Heart right ventricle (tissue), 16 donors: Measurements from ENCODE around the gene HSPA12A. TPM values are rescaled to one million over a fixed set of nuclear protein-coding genes. Genes with fewer than 3 reads are reported as not detected.

ENCODE experiments used
- ATAC-seq, 8 donors: fragments of 200-7000 bp; cut with Tn5 transposase; one replicate each; pipeline ENCODE4 v1.9.1; 2020; ENCODE audit warnings: mild to moderate bottlenecking in 8 of 8, moderate library complexity in 8 of 8, moderate number of reproducible peaks in 1 of 8
- DNase-seq, 2 donors: peaks; one replicate each; pipeline ENCODE4 v3.0.0-alpha.2; 2020
- H3K27ac ChIP-seq, 10 donors: fragments of 200-600 bp; sonication (generic) in 2 of 10; one replicate each; pipeline versions ENCODE4 v1.5.0 to v1.8.0; 2020 to 2022; ENCODE audit warnings: mild to moderate bottlenecking in 3 of 10
- H3K27me3 ChIP-seq, 7 donors: fragments of 200-600 bp; one replicate each; pipeline ENCODE4 v1.8.0; 2021 to 2022; ENCODE audit warnings: mild to moderate bottlenecking in 2 of 7
- H3K36me3 ChIP-seq, 9 donors: fragments of 200-600 bp; sonication (generic) in 1 of 9; one replicate each; pipeline versions ENCODE4 v1.5.0 to v1.8.0; 2020 to 2022; ENCODE audit warnings: mild to moderate bottlenecking in 2 of 9
- H3K4me1 ChIP-seq, 9 donors: fragments of 200-600 bp; sonication (generic) in 1 of 9; one replicate each; pipeline versions ENCODE4 v1.5.0 to v1.8.0; 2020 to 2022; ENCODE audit warnings: mild to moderate bottlenecking in 4 of 9
- H3K4me3 ChIP-seq, 10 donors: fragments of 200-600 bp; sonication (generic) in 2 of 10; one replicate each; pipeline versions ENCODE4 v1.5.0 to v1.8.0; 2020 to 2022; ENCODE audit warnings: mild to moderate bottlenecking in 7 of 10, moderate library complexity in 2 of 10
- H3K9me3 ChIP-seq, 11 donors: fragments of 200-600 bp in 10 of 11; sonication (generic) in 2 of 11; one replicate each; pipeline versions ENCODE4 v1.5.0 to v1.8.0; 2013 to 2022; ENCODE audit warnings: mild to moderate bottlenecking in 2 of 11, control low read depth in 1 of 11, moderate library complexity in 1 of 11
- WGBS, 2 donors: extraction: QIAGEN DNeasy Blood & Tissue Kit; methylation state at CpG; one replicate each; pipeline ENCODE4 v1.1.7; 2013; ENCODE audit warnings: inconsistent platforms in 1 of 2; 5-methylcytosine and 5-hydroxymethylcytosine counted together
- intact Hi-C, 10 donors: fragments of 100-400 bp; cut with DNase I; formaldehyde crosslinking; loops; one replicate each; pipeline versions ENCODE4 v1.11.1 to v1.14.2; 2022
- polyA plus RNA-seq, 2 donors: library from polyadenylated mRNA; stranded (reverse); fragments of 200-250 nt; gene quantifications; one replicate each; pipeline ENCODE4 v1.2.3, GENCODE V29; 2013
- total RNA-seq, 10 donors: library from RNA; stranded (reverse); fragmentation: NEBNext Ultra II Directional in 3 of 10; extraction: Animal tissue kit (Norgen Biotek cat#: 25700) in 3 of 10; gene quantifications; one replicate each; pipeline versions ENCODE4 v1.2.1 to v1.2.4, GENCODE V29; 2021 to 2023
- TF ChIP-seq, protein P1 (sequence below), 9 donors: fragments of 200-600 bp; sonication (generic) in 2 of 9; IDR thresholded peaks; one replicate each; pipeline versions ENCODE4 v1.5.0 to v1.8.0; 2021 to 2022; ENCODE audit warnings: antibody characterized with exemption in 9 of 9, mild to moderate bottlenecking in 5 of 9, moderate library complexity in 1 of 9
- donor health status: Arrhythmogenic right ventricular cardiomyopathy.
- donor health status: ischemic (EF 13 %, LVEDD 7.1; RV severe dilation, severe dysfunction).
- donor health status: healthy with polysubstance abuse.
- donor health status: DM: no; HTN: yes; CAD: no.
- donor health status: DM: no; HTN: no; CAD: no.
- donor health status: ischemic (EF 25% LVEDD 6.9; RV normal size, moderate dysfunction).
- donor health status: ischemic (EF 25% LVEDD 5.7; RV mildly dilated, moderate dysfunction).
- donor health status: healthy.
- donor health status: DM: yes; HTN: yes; CAD: no.
- donor health status: Ischemic cardiomyopathy.
- donor health status: ischemic (EF 35%, LVEDD 5.7; RV mildly dilated, moderate dysfunction).
- donor health status: nonischemic (EF 11% LVEDD 7.7; RV severe dilation, severe dysfunction).
- donor health status: DM: yes; HTN: yes; CAD: no.
- donor health status: PGD.
- donor health status: ischemic (EF 29% LVEDD 5.4; RV normal size, mild dysfunction).
- donor health status: nonischemic (EF 23%, LVEDD 6.1; RV moderate dilation, normal function).

HSPA12A gene
- total and polyA plus RNA-seq, 12 donors = 5.1 to 18.1 (median 10.2) TPM

DNA sequence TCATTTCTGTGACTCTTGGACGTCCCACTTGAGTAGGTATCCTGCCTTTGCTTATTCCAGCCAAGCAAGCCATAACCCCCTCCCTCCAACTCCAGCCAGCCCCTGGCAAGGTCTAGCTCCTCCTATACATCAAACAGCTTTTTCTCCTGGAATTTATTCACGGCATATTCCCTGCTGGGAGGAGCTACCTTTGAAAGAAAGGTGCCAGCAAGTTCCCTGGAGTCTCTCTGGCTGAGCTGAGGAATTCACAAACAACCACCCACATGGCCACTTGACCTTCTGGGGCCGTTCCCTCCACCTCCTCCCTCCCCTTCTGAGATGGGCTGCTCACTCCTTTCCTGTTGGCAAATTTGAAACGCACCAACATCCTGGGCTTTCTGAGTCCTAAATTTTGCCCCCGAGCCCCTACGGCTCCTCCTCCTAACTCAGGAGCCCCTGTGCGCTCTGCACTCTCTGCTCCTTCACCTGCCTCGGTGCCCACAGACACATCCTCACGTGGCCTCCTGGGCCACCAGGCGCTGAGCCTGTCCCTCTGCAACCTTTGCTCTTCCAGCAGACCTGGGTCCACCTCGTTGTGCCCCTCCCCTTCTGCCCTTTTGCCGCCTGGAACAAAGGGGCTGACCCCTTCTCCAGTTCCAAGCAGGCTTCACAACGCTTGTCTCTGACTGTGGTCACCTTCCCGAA, 48.0 kb downstream of the HSPA12A start:
- Histone ChIP-seq H3K36me3 (peaks cover 0 to 11% (median 0%) of the 10 kb centered on the region in 9 donors), H3K27ac (no peak overlapping the region), H3K4me1 (peaks cover 8 to 54% (median 25%) of the 10 kb centered on the region in 9 donors), H3K4me3 (no peak overlapping the region), H3K9me3 (no peaks in the 10 kb centered on the region), H3K27me3 (no peaks in the 10 kb centered on the region)
- DNase-seq (no peak), ATAC-seq (no peak)
- TF ChIP-seq, protein P1, sequence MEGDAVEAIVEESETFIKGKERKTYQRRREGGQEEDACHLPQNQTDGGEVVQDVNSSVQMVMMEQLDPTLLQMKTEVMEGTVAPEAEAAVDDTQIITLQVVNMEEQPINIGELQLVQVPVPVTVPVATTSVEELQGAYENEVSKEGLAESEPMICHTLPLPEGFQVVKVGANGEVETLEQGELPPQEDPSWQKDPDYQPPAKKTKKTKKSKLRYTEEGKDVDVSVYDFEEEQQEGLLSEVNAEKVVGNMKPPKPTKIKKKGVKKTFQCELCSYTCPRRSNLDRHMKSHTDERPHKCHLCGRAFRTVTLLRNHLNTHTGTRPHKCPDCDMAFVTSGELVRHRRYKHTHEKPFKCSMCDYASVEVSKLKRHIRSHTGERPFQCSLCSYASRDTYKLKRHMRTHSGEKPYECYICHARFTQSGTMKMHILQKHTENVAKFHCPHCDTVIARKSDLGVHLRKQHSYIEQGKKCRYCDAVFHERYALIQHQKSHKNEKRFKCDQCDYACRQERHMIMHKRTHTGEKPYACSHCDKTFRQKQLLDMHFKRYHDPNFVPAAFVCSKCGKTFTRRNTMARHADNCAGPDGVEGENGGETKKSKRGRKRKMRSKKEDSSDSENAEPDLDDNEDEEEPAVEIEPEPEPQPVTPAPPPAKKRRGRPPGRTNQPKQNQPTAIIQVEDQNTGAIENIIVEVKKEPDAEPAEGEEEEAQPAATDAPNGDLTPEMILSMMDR (IDR thresholded peaks at IDR 0.05) = no peak
- 67 to 71% methylated on average over 14 of the region's 14 CpGs for WGBS, 2 donors
- intact Hi-C loops = loop anchor here in 5 of 10 donors (5.0 to 10.0 kb wide), 4 partner anchors 43 to 78 kb away; partner anchors contain the start of gene HSPA12A (in 3 of the 5)

- 91 to 94% methylated on average over 8 of the region's 8 CpGs for WGBS, 2 donors
- DNase-seq = no peak
- Histone ChIP-seq H3K36me3 (peaks cover 0 to 2% (median 0%) of the 10 kb centered on the region in 9 donors), H3K4me1 (peaks cover 14 to 64% (median 46%) of the 10 kb centered on the region in 9 donors), H3K4me3 (no peak overlapping the region), H3K27me3 (no peaks in the 10 kb centered on the region), H3K27ac (peak overlapping the region in 7 of 10 donors; percentile 5 to 72 (median 58)), H3K9me3 (no peaks in the 10 kb centered on the region)
- TF ChIP-seq, protein P1 (IDR thresholded peaks at IDR 0.05) = no peak
- no peak for ATAC-seq
- intact Hi-C loops = loop anchor here in 5 of 10 donors (5.0 to 10.0 kb wide), 4 partner anchors 45 to 80 kb away; partner anchors contain the start of gene HSPA12A (in 3 of the 5)
Measured at GRCh38 chr10:116692225-116692624, 50.1 kb downstream of the HSPA12A start.

DNA sequence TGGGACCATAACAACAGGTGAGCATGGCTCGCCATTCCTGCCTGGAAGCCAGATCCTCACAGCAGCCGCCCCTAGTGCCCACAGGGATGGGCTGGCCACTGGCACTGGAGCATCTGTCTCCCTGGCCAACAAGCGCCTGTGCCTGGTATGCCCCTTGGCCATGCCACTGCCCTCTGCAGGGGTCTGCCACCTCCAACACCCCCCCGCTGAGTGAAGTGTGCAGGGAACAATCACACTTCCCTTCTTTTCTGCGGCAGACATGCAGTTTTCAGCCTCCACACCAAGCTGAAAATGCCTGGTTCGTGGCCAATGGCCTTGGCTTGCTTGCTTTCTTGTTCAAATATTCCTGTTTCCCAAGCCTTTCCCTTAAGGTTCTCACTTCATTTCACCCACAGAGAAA, 50.7 kb downstream of the HSPA12A start:
- Histone ChIP-seq H3K27ac (peak overlapping the region in 7 of 10 donors; percentile 5 to 72 (median 58)), H3K27me3 (no peaks in the 10 kb centered on the region), H3K9me3 (no peaks in the 10 kb centered on the region), H3K36me3 (peaks cover 0 to 3% (median 0%) of the 10 kb centered on the region in 9 donors), H3K4me1 (peaks cover 14 to 67% (median 48%) of the 10 kb centered on the region in 9 donors), H3K4me3 (no peak overlapping the region)
- TF ChIP-seq, protein P1 (IDR thresholded peaks at IDR 0.05) = no peak
- intact Hi-C loops = loop anchor here in 7 of 10 donors (2.0 to 10.0 kb wide), 5 partner anchors 46 to 81 kb away; partner anchors contain the start of gene HSPA12A (in 6 of the 7)
- DNase-seq (peak in 1 of 2 donors; percentile 29), ATAC-seq (peak in 2 of 8 donors; percentile 19 to 24)
- 63 to 65% methylated on average over 6 of the region's 6 CpGs for WGBS, 2 donors

DNA sequence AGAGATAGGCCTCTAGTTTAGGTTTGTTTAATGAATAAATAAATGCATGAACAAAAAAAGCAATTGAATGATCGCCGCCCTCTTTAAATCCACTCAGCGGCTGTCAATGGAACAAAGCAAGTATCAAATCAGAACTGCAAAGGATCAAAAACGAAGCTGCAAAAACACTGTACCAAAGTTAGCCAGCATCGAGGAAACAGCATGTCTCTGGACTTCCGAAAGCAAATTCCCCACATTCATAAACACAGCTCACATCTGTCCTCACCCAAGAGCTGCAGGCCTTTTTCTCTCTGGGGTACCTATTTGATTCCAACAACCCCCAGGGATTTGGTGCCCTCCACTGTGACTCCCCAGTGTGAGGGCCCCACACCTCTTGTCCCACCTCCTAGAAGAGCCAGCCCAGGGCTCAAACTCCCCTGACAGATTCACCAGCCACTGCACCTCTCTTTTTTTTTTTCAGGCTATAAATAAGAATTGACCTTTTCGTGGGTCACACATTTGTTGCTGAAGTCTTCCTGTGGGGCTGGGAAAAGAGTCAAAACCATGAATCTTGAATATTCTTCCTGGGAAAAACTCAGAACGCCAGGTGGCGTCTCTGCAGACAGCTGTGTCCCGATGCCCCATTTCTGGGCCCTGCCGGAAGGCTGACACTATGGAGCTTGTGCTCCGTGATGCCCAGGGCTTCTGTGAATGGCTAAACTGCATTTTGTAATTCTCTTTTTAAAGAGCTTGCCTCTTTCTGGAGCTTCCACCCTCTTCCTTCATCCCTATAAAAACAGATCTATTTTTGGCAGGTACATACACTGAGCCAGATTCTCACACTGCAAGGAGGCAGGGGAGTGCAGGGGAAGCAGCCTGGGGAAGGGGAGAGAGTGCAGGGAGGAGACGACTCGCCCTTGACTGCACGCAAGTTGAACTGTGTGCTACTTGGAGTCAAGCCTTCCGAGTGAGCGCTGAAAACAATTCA, 51.7 kb downstream of the HSPA12A start:
- Histone ChIP-seq H3K4me1 (peaks cover 14 to 67% (median 48%) of the 10 kb centered on the region in 9 donors), H3K27me3 (no peaks in the 10 kb centered on the region), H3K36me3 (peaks cover 0 to 3% (median 0%) of the 10 kb centered on the region in 9 donors), H3K27ac (peak overlapping the region in 8 of 10 donors; percentile 5 to 72 (median 58)), H3K4me3 (peak overlapping the region in 1 of 10 donors; percentile 11), H3K9me3 (no peaks in the 10 kb centered on the region)
- intact Hi-C loops = loop anchor here in 7 of 10 donors (2.0 to 10.0 kb wide), 5 partner anchors 47 to 82 kb away; partner anchors contain the start of gene HSPA12A (in 6 of the 7)
- 31 to 32% methylated on average over 17 of the region's 17 CpGs for WGBS, 2 donors
- ATAC-seq (peak; percentile 52 to 77 (median 58)), DNase-seq (peak; percentile 37 to 58)
- TF ChIP-seq, protein P1 (IDR thresholded peaks at IDR 0.05) = peak in 8 of 9 donors; percentile 13 to 67 (median 48)
